GM06990 (cell line): ENCODE measurements around the gene FRRS1L.

ENCODE experiments used
- DNase-seq: peaks from one replicate; pipeline ENCODE4 v3.0.0-alpha.2; 2011; ENCODE audit not compliant: insufficient read length; ENCODE audit errors: extremely low read depth
- H3K27me3 ChIP-seq: replicated peaks from 2 replicates; pipeline ENCODE4 v1.6.0; 2011; ENCODE audit warnings: low read length; ENCODE audit not compliant: control insufficient read depth, insufficient read depth
- H3K36me3 ChIP-seq: 2 replicates; pipeline ENCODE4 v1.5.1; 2011; ENCODE audit warnings: low read length; ENCODE audit not compliant: control insufficient read depth, insufficient read depth
- H3K4me3 ChIP-seq: replicated peaks from 2 replicates; pipeline ENCODE4 v1.5.1; 2011; ENCODE audit warnings: low read depth, mild to moderate bottlenecking, control low read depth, low read length
- CTCF ChIP-seq: IDR thresholded peaks from 2 replicates; pipeline ENCODE4 v1.5.1; 2011; ENCODE audit warnings: low read length, control low read depth, mild to moderate bottlenecking, inconsistent platforms; ENCODE audit not compliant: insufficient read depth, poor library complexity, severe bottlenecking

Gene FRRS1L

DNA sequence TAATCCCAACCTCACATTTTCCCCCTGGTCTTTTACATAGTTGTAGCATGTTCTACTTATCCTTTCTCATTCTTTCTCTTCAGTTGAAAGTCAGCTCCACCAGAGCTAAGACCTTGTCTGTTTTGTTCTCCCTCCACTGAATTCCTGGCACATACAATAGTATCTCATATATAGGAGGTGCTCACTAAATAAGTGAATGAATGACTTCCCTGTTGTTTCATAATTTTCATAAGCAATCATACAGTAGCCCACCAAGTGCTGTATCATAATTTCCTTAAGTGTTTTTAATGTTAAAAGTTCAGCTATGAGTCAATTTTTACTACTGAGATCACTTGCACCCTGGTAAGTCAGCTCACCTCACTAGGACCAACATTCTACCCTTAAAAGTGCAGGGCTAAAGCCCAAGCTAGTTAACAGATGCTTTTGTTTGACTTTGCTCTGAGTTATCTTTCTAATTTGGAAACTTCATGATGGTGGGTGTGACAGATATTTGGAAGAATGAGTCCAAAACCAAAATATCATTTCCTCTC lies 74.9 kb downstream of the FRRS1L start:
- no peak for DNase-seq
- H3K36me3 ChIP-seq: no peaks in the 10 kb centered on the region; the same call in 1 of the 2 replicates
- H3K4me3 ChIP-seq: no peak overlapping the region
- H3K27me3 ChIP-seq: no peaks in the 10 kb centered on the region
- no peak for TF ChIP-seq CTCF

GRCh38 chr9:109088221-109088620 lies 78.8 kb downstream of the FRRS1L start:
- no peak for DNase-seq
- no peak for TF ChIP-seq CTCF
- no peak overlapping the region for H3K4me3 ChIP-seq
- no peaks in the 10 kb centered on the region for H3K27me3 ChIP-seq
- H3K36me3 ChIP-seq: no peaks in the 10 kb centered on the region; the same call in 1 of the 2 replicates

GRCh38 chr9:109087795-109088194 lies 79.3 kb downstream of the FRRS1L start:
- Histone ChIP-seq H3K4me3 (no peak overlapping the region), H3K27me3 (no peaks in the 10 kb centered on the region), H3K36me3 (no peaks in the 10 kb centered on the region; the same call in 1 of the 2 replicates)
- TF ChIP-seq CTCF: no peak
- no peak for DNase-seq

- no peak for TF ChIP-seq CTCF
- H3K4me3 ChIP-seq: no peak overlapping the region
- H3K36me3 ChIP-seq: no peaks in the 10 kb centered on the region; the same call in 1 of the 2 replicates
- H3K27me3 ChIP-seq: no peaks in the 10 kb centered on the region
- DNase-seq: no peak
These were observed 80.8 kb downstream of the FRRS1L start for GRCh38 chr9:109086221-109086620.

DNA sequence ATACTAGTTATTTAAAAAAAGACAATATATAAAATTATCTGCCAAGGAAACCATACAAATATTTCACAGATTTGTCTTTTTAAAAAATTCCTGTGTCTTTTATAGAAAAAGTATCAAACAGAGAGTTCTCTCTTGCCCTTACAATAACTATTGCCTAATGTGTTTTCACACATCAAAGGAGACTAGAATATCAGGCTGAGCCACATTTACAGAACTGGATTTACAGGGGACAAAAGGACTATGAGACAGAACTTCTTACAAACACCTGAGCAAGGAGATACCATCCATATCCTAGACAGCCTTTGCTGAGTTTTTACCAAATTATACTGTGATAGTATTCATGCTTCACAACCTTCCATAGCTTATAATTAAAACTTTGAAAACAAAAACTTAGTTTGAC lies 81.5 kb downstream of the FRRS1L start:
- Histone ChIP-seq H3K4me3 (no peak overlapping the region), H3K27me3 (no peaks in the 10 kb centered on the region), H3K36me3 (no peaks in the 10 kb centered on the region; the same call in 1 of the 2 replicates)
- TF ChIP-seq CTCF: no peak
- no peak for DNase-seq

DNA sequence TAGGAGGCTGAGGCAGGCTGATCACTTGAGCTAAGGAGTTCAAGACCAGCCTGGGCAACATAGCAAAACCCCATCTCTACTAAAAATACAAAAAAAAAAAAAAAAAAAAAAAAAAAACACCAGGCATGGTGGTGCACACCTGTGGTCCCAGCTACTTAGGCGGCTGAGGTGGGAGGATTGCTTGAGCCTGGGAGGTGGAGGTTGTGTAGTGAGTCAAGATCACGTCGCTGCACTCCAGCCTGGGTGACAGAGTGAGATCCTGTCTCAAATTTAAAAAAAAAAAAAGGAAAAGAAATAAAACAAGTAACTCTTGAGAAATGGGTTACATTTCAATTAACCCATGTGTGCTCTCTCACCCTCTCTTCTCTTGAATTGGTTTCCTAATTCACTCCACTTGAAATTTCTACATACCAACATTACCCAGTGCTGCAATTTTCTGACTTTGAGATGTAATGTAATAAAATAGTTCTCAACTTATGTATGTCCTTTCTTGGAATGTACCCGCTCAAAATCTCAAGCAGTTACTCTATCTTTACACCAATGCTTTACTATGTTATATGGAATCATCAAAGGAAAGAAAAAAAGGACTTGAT lies 83.1 kb downstream of the FRRS1L start:
- Histone ChIP-seq H3K4me3 (no peak overlapping the region), H3K36me3 (no peaks in the 10 kb centered on the region; the same call in 1 of the 2 replicates), H3K27me3 (no peaks in the 10 kb centered on the region)
- DNase-seq: no peak
- TF ChIP-seq CTCF: no peak
